Thyroid gland (tissue), 4 donors: ENCODE data around the gene ZNF614. TPM values are rescaled to one million over a fixed set of nuclear protein-coding genes. Genes with fewer than 3 reads are reported as not detected.

Experiments
- DNase-seq, 2 donors: peaks; one replicate each; pipeline ENCODE4 v3.0.0-alpha.2; 2019
- H3K27ac ChIP-seq, 3 donors: fragments of 200-600 bp; sonication (generic); 1 replicate in 2 of 3; 2 replicates in 1 of 3; pipeline ENCODE4 v1.5.1; 2016 to 2019; ENCODE audit warnings: mild to moderate bottlenecking in 1 of 3, moderate library complexity in 1 of 3
- H3K27me3 ChIP-seq: fragments of 200-600 bp; sonication (generic); one replicate; pipeline ENCODE4 v1.5.1; 2019
- H3K36me3 ChIP-seq, 2 donors: fragments of 200-600 bp; sonication (generic); one replicate each; pipeline ENCODE4 v1.5.1; 2016 to 2019
- H3K4me1 ChIP-seq, 2 donors: fragments of 200-600 bp; sonication (generic); one replicate each; pipeline ENCODE4 v1.5.1; 2017 to 2019
- H3K4me3 ChIP-seq, 3 donors: fragments of 200-600 bp; sonication (generic); replicated peaks in 1 of 3; 1 replicate in 2 of 3; 2 replicates in 1 of 3; pipeline ENCODE4 v1.5.1; 2016; ENCODE audit warnings: mild to moderate bottlenecking in 1 of 3
- H3K9me3 ChIP-seq: fragments of 200-600 bp; sonication (generic); one replicate; pipeline ENCODE4 v1.5.1; 2017
- CTCF ChIP-seq, 6 experiments: fragments of 200-600 bp in 3 of 6; fragments of 450-650 bp in 3 of 6; sonication (generic) in 3 of 6; IDR thresholded peaks; one replicate each; pipeline ENCODE4 v1.5.1; 2016 to 2019; ENCODE audit warnings: antibody characterized with exemption in 6 of 6, mild to moderate bottlenecking in 2 of 6, inconsistent platforms in 1 of 6, moderate library complexity in 1 of 6
- POLR2A ChIP-seq, 2 donors: fragments of 450-650 bp; IDR thresholded peaks; one replicate each; pipeline ENCODE4 v1.6.1; 2017; ENCODE audit warnings: antibody characterized with exemption in 2 of 2, mild to moderate bottlenecking in 2 of 2, moderate library complexity in 1 of 2
- WGBS, 2 donors: methylation state at CpG; one replicate each; pipeline ENCODE4 v1.1.5; 2017; 5-methylcytosine and 5-hydroxymethylcytosine counted together
- intact Hi-C: fragments of 100-400 bp; cut with DNase I; formaldehyde crosslinking; loops from one replicate; pipeline ENCODE4 v1.15.1; 2023
- total RNA-seq, 4 donors: library from RNA; depleted of rRNA; stranded (reverse); fragments of >200 nt; gene quantifications; one replicate each; pipeline ENCODE4 v1.2.3, GENCODE V29; 2016

Gene ZNF614
- total RNA-seq, 4 donors from 2014 or later, result 10.6 to 17.6 (median 14.0) TPM

GRCh38 chr19:51970718-51971117 lies 57.5 kb downstream of the ZNF614 start:
- Histone ChIP-seq H3K4me3 (no peak overlapping the region), H3K27ac (no peak overlapping the region), H3K36me3 (peaks cover 77 to 87% of the 10 kb centered on the region in 2 donors), H3K4me1 (no peaks in the 10 kb centered on the region), H3K27me3 (no peaks in the 10 kb centered on the region), H3K9me3 (peaks cover 10% of the 10 kb centered on the region)
- intact Hi-C loops, result no loop called here
- no peak for TF ChIP-seq POLR2A (IDR thresholded peaks at IDR 0.05)
- no peak for TF ChIP-seq CTCF (IDR thresholded peaks at IDR 0.05)
- WGBS, 2 donors, result 95 to 98% methylated on average over 1 of the region's 1 CpG
- no peak for DNase-seq

- H3K27ac ChIP-seq, result no peak overlapping the region
- H3K4me1 ChIP-seq, result no peaks in the 10 kb centered on the region
- no peak for DNase-seq
- peaks cover 52 to 62% of the 10 kb centered on the region in 2 donors for H3K36me3 ChIP-seq
- H3K27me3 ChIP-seq, result no peaks in the 10 kb centered on the region
- no peak overlapping the region for H3K4me3 ChIP-seq
- H3K9me3 ChIP-seq, result no peaks in the 10 kb centered on the region
- intact Hi-C loops, result no loop called here
- WGBS, 2 donors, result 98 to 100% methylated on average over 5 of the region's 5 CpGs
- TF ChIP-seq CTCF (IDR thresholded peaks at IDR 0.05), result no peak
- no peak for TF ChIP-seq POLR2A (IDR thresholded peaks at IDR 0.05)
Observed at GRCh38 chr19:51965583-51965982, 62.6 kb downstream of the ZNF614 start.

Other genes starting within 250 kb of the ZNF614 start
- 1 to 10 TPM; 1.6 to 9.7 (median 2.7) TPM for gene FPR3, start 233.2 kb downstream of the ZNF614 start, total RNA-seq
- gene ZNF577, start 140.4 kb downstream of the ZNF614 start, total RNA-seq, result 10 to 100 TPM; 20.8 to 34.9 (median 22.2) TPM
- 10 to 100 TPM; 10.5 to 19.1 (median 14.9) TPM for gene ZNF649, start 123.4 kb downstream of the ZNF614 start, total RNA-seq
- 10 to 100 TPM in 3 of 4 donors, 1 to 10 TPM in 1; 7.9 to 27.7 (median 15.6) TPM for gene ZNF613, start 100.9 kb downstream of the ZNF614 start, total RNA-seq
- gene ZNF350, start 41.5 kb downstream of the ZNF614 start, total RNA-seq, result 10 to 100 TPM; 12.0 to 27.4 (median 16.4) TPM
- 10 to 100 TPM; 19.5 to 36.9 (median 20.6) TPM for gene ZNF615, start 20.2 kb downstream of the ZNF614 start, total RNA-seq
- 10 to 100 TPM; 12.9 to 20.9 (median 16.6) TPM for gene ZNF432, start 20.5 kb upstream of the ZNF614 start, total RNA-seq
- gene ZNF841, start 67.4 kb upstream of the ZNF614 start, total RNA-seq, result 10 to 100 TPM; 14.9 to 23.9 (median 18.0) TPM
- gene ZNF616, start 111.6 kb upstream of the ZNF614 start, total RNA-seq, result 10 to 100 TPM; 11.0 to 14.1 (median 13.2) TPM
- gene ZNF836, start 143.2 kb upstream of the ZNF614 start, total RNA-seq, result 10 to 100 TPM in 3 of 4 donors, 1 to 10 TPM in 1; 7.2 to 15.9 (median 12.3) TPM
- gene PPP2R1A, start 161.7 kb upstream of the ZNF614 start, total RNA-seq, result 100 to 1,000 TPM; 120 to 272 (median 258) TPM
- gene ZNF766, start 241.2 kb upstream of the ZNF614 start, total RNA-seq, result 10 to 100 TPM; 13.2 to 26.5 (median 16.1) TPM